IPS-NIHi7 (cell line): ENCODE data around the gene NPAS3.

Source experiments
- DNase-seq: peaks from one replicate; pipeline ENCODE4 v3.0.0; 2012; ENCODE audit warnings: mixed read lengths; ENCODE audit errors: extremely low spot score

NPAS3 gene

GRCh38 chr14:33377596-33378390, 439.1 kb downstream of the NPAS3 start:
- DNase-seq = no peak

- no peak for DNase-seq
Measured at GRCh38 chr14:33381717-33382116, 443.0 kb downstream of the NPAS3 start.

- no peak for DNase-seq
Measured at GRCh38 chr14:33386140-33386539, 447.5 kb downstream of the NPAS3 start.

- DNase-seq = no peak
Measured at GRCh38 chr14:33386781-33387180, 448.1 kb downstream of the NPAS3 start.

GRCh38 chr14:33390335-33390734, 451.7 kb downstream of the NPAS3 start:
- no peak for DNase-seq

GRCh38 chr14:33393231-33393894, 454.7 kb downstream of the NPAS3 start:
- DNase-seq = no peak

GRCh38 chr14:33393895-33394368, 455.3 kb downstream of the NPAS3 start:
- DNase-seq = no peak

GRCh38 chr14:33401311-33401710, 462.6 kb downstream of the NPAS3 start:
- no peak for DNase-seq

GRCh38 chr14:33402604-33403003, 463.9 kb downstream of the NPAS3 start:
- DNase-seq = no peak

GRCh38 chr14:33404054-33404453, 465.4 kb downstream of the NPAS3 start:
- no peak for DNase-seq

GRCh38 chr14:33404964-33405574, 466.4 kb downstream of the NPAS3 start:
- peak; percentile 12 for DNase-seq

- no peak for DNase-seq
Measured at GRCh38 chr14:33406766-33407165, 468.1 kb downstream of the NPAS3 start.

- no peak for DNase-seq
Measured at GRCh38 chr14:33408291-33408690, 469.6 kb downstream of the NPAS3 start.

- no peak for DNase-seq
Measured at GRCh38 chr14:33412450-33412849, 473.8 kb downstream of the NPAS3 start.

GRCh38 chr14:33413381-33413780, 474.7 kb downstream of the NPAS3 start:
- no peak for DNase-seq

- DNase-seq = peak; percentile 20
Measured at GRCh38 chr14:33414041-33414440, 475.4 kb downstream of the NPAS3 start.

GRCh38 chr14:33420051-33420627, 481.5 kb downstream of the NPAS3 start:
- DNase-seq = no peak

GRCh38 chr14:33430414-33431035, 491.8 kb downstream of the NPAS3 start:
- no peak for DNase-seq

GRCh38 chr14:33432407-33433023, 493.8 kb downstream of the NPAS3 start:
- no peak for DNase-seq

- DNase-seq = no peak
Measured at GRCh38 chr14:33433396-33433795, 494.7 kb downstream of the NPAS3 start.

- DNase-seq = no peak
Measured at GRCh38 chr14:33435911-33436689, 497.4 kb downstream of the NPAS3 start.
